K562 (cell line): Measurements from ENCODE around the gene ULBP2. TPM values are rescaled to one million over a fixed set of nuclear protein-coding genes. Genes with fewer than 3 reads are reported as not detected.

ENCODE experiments used
- ATAC-seq: fragments of 200-7000 bp; cut with Tn5 transposase; 3 replicates; pipeline ENCODE4 v1.9.1; 2020; ENCODE audit warnings: moderate library complexity
- BruUV-seq: library from RNA; stranded (reverse); fragments of 400-500 nt; replicated peaks from 2 replicates; lab custom pipeline; 2021; lab: Mats Ljungman, UMichigan
- CTCF ChIA-PET: fragments of 300-600 bp; formaldehyde crosslinking; extraction: SDS; loops from one replicate; lab custom pipeline; 2021; ENCODE audit warnings: low intra/inter-chr PET ratio; lab: Yijun Ruan, JAX
- POLR2A ChIA-PET: fragments of 300-600, 350-650 bp; sonication (Branson Sonifier 250); formaldehyde crosslinking; extraction: SDS; loops from one replicate; lab custom pipeline; 2021; ENCODE audit warnings: antibody characterized with exemption, inconsistent platforms; lab: Yijun Ruan, JAX
- DNase-seq, 4 experiments: peaks; one replicate each; pipeline versions ENCODE4 v3.0.0 to v3.0.0-alpha.2; 2011 to 2018; ENCODE audit warnings: low spot score in 3 of 4, mixed read lengths in 3 of 4; ENCODE audit errors: extremely low read depth in 1 of 4
- FAIRE-seq: peaks from 2 replicates; lab custom pipeline; 2011; peaks lifted over from hg19 to GRCh38; lab: Jason Lieb, UNC
- H2AFZ ChIP-seq: 2 replicates; pipeline ENCODE4 v1.6.0; 2011; ENCODE audit warnings: low read depth, low read length, control low read depth, inconsistent platforms
- H3K27ac ChIP-seq: fragments of 200-600 bp; 3 replicates; pipeline ENCODE4 v1.8.0; 2011; ENCODE audit warnings: low read depth, mild to moderate bottlenecking, control low read depth, inconsistent platforms, low read length, moderate library complexity, mixed read lengths; ENCODE audit errors: extremely low read depth
- H3K27me3 ChIP-seq, 2 experiments: fragments of 300-600 bp in 1 of 2; 2 replicates in 1 of 2; 3 replicates in 1 of 2; pipeline versions ENCODE4 v1.6.0 to v1.8.0; 2011; ENCODE audit warnings: inconsistent platforms in 2 of 2, low read length in 2 of 2, mild to moderate bottlenecking in 1 of 2, mixed read lengths in 1 of 2, moderate library complexity in 1 of 2; ENCODE audit not compliant: control insufficient read depth in 2 of 2, insufficient read depth in 2 of 2
- H3K36me3 ChIP-seq: fragments of 300-600 bp; 3 replicates; pipeline ENCODE4 v1.8.0; 2011; ENCODE audit warnings: mild to moderate bottlenecking, low read length, inconsistent platforms; ENCODE audit not compliant: control insufficient read depth, insufficient read depth
- H3K4me1 ChIP-seq, 2 experiments: fragments of 200-600 bp in 1 of 2; replicated peaks in 1 of 2; 2 replicates in 1 of 2; 3 replicates in 1 of 2; pipeline versions ENCODE4 v1.5.1 to v1.8.0; 2011; ENCODE audit warnings: inconsistent platforms in 2 of 2, low read length in 2 of 2, mild to moderate bottlenecking in 1 of 2, mixed read lengths in 1 of 2, moderate library complexity in 1 of 2; ENCODE audit not compliant: control insufficient read depth in 2 of 2, insufficient read depth in 2 of 2
- H3K4me2 ChIP-seq: 2 replicates; pipeline ENCODE4 v1.6.1; 2011; ENCODE audit warnings: low read length, control low read depth, inconsistent platforms, mixed read lengths; ENCODE audit not compliant: insufficient read depth
- H3K4me3 ChIP-seq: fragments of 200-600 bp; sonication (generic), shearing (Covaris generic); 2 replicates; pipeline ENCODE4 v1.5.1; 2016; ENCODE audit warnings: control low read depth, inconsistent platforms
- H3K79me2 ChIP-seq: fragments of 200-600 bp; 3 replicates; pipeline ENCODE4 v1.8.0; 2011; ENCODE audit warnings: low read length, inconsistent platforms; ENCODE audit not compliant: control insufficient read depth, insufficient read depth
- H3K9ac ChIP-seq, 2 experiments: 2 replicates each; pipeline versions ENCODE4 v1.6.0 to v1.6.1; 2011; ENCODE audit warnings: low read depth in 2 of 2, low read length in 2 of 2, control low read depth in 1 of 2, inconsistent platforms in 1 of 2, mild to moderate bottlenecking in 1 of 2, mixed read lengths in 1 of 2; ENCODE audit not compliant: insufficient read depth in 1 of 2
- H3K9me1 ChIP-seq: one replicate; pipeline ENCODE4 v1.6.0; 2011; ENCODE audit warnings: inconsistent platforms, mild to moderate bottlenecking, low read length, moderate library complexity; ENCODE audit not compliant: control insufficient read depth, insufficient read depth
- H3K9me3 ChIP-seq: replicated peaks from 2 replicates; pipeline ENCODE4 v1.5.1; 2011; ENCODE audit warnings: low read depth, low read length, inconsistent platforms; ENCODE audit not compliant: control insufficient read depth, insufficient read depth
- H4K20me1 ChIP-seq: replicated peaks from 2 replicates; pipeline ENCODE4 v1.6.1; 2011; ENCODE audit warnings: low read length, inconsistent platforms, mixed read lengths; ENCODE audit not compliant: control insufficient read depth, insufficient read depth
- HNRNPK ChIP-seq: fragments of 200-400 bp; formaldehyde crosslinking; IDR thresholded peaks from one replicate; pipeline ENCODE4 v1.6.1; 2018; ENCODE audit warnings: mild to moderate bottlenecking, low read depth, low read length; ENCODE audit not compliant: poor library complexity, severe bottlenecking
- MAZ ChIP-seq, 2 experiments: fragments of 450-650 bp in 1 of 2; sonication (generic) in 1 of 2; formaldehyde crosslinking; IDR thresholded peaks in 1 of 2; conservative IDR thresholded peaks in 1 of 2; 2 replicates each; pipeline versions ENCODE4 v1.4.0 to v1.5.0; 2020; ENCODE audit warnings: mild to moderate bottlenecking in 1 of 2, missing genetic modification reagents in 1 of 2
- MTA3 ChIP-seq: fragments of 450-650 bp; formaldehyde crosslinking; IDR thresholded peaks from 2 replicates; pipeline ENCODE4 v1.6.1; 2017; ENCODE audit warnings: mild to moderate bottlenecking, borderline replicate concordance
- PKNOX1 ChIP-seq: fragments of 450-650 bp; IDR thresholded peaks from 2 replicates; pipeline ENCODE4 v1.6.1; 2016
- RBM25 ChIP-seq: fragments of 200-400 bp; formaldehyde crosslinking; IDR thresholded peaks from 2 replicates; pipeline ENCODE4 v1.6.1; 2018; ENCODE audit warnings: low read length, low read depth, moderate library complexity; ENCODE audit not compliant: severe bottlenecking
- STAT6 ChIP-seq: sonication (generic); formaldehyde crosslinking; IDR thresholded peaks from 2 replicates; pipeline ENCODE4 v1.8.1; 2023; ENCODE audit warnings: mild to moderate bottlenecking, missing genetic modification reagents
- ZZZ3 ChIP-seq: fragments of 450-650 bp; IDR thresholded peaks from 2 replicates; pipeline ENCODE4 v1.6.1; 2016; ENCODE audit warnings: antibody characterized with exemption, mild to moderate bottlenecking, moderate library complexity
- WGBS: fragments of 100-300 bp; shearing (Covaris generic); methylation state at CpG from one replicate; pipeline ENCODE4 v1.1.6; 2016; ENCODE audit warnings: low coverage, mixed read lengths; ENCODE audit not compliant: insufficient coverage; ENCODE audit errors: missing lambda C conversion rate; 5-methylcytosine and 5-hydroxymethylcytosine counted together
- in situ Hi-C: fragments of 300-500 bp; cut with MboI; formaldehyde crosslinking; loops from 4 replicates; pipeline ENCODE4 v1.15.0; 2018; ENCODE audit warnings: inconsistent platforms, mixed read lengths
- intact Hi-C: fragments of 100-400 bp; cut with micrococcal nuclease; formaldehyde crosslinking; loops from 2 replicates; pipeline ENCODE4 v1.14.2; 2022
- polyA plus RNA-seq, 8 experiments: library from polyadenylated mRNA; depleted of rRNA in 4 of 8; stranded (reverse) in 5 of 8; unstranded in 3 of 8; fragments of >200 nt; fragmentation: Nextera tagmentation in 2 of 8; fragmentation: Illumina TruSeq in 1 of 8; extraction: Ambion mirVana in 2 of 8; extraction: Trizol in 1 of 8; gene quantifications; 2 replicates each; pipeline versions ENCODE4 v1.2.1 to v1.2.3, GENCODE V29; 2011 to 2014; ENCODE audit warnings: inconsistent platforms in 1 of 8, missing spikeins in 1 of 8
- total RNA-seq, 7 experiments: library from RNA; depleted of rRNA in 6 of 7; stranded (reverse); fragments of >200 nt in 6 of 7; fragmentation: Illumina TruSeq in 2 of 7; extraction: Trizol in 2 of 7; gene quantifications; 2 replicates each; pipeline versions ENCODE4 v1.2.1 to v1.2.3, GENCODE V29; 2011 to 2021; ENCODE audit warnings: low replicate concordance in 1 of 7

ULBP2 gene
- total and polyA plus RNA-seq, 9 of the 15 experiments (the other 6 are each of a cell fraction or from before 2014, with no cell fraction given), result 0.50 to 5.3 (median 1.2) TPM

GRCh38 chr6:149940672-149940982, 1.2 kb upstream of the ULBP2 start:
- BruUV-seq, result no TSS peak
- ATAC-seq, result no peak
- FAIRE-seq, result no peak
- no peak overlapping the region for H3K4me3 ChIP-seq
- H3K27me3 ChIP-seq, result peaks cover 14 to 52% of the 10 kb centered on the region in 2 experiments; a peak in 4 of 5 replicates
- ChIA-PET POLR2A (interaction anchor here (0.6 to 0.7 kb wide), 2 partner anchors 22 to 437 kb away, joined by 3 read pairs; no protein-coding TSS in a partner anchor), CTCF (no interaction called here)
- no peak for DNase-seq
- intact Hi-C loops, result no loop called here
- H3K36me3 ChIP-seq, result no peaks in the 10 kb centered on the region
- H3K9me1 ChIP-seq, result no peaks in the 10 kb centered on the region
- in situ Hi-C loops, result loop anchor here (10.0 kb wide), 1 partner anchor 464 kb away; no protein-coding TSS in a partner anchor
- no peak overlapping the region for H3K4me2 ChIP-seq
- H3K9me3 ChIP-seq, result no peaks in the 10 kb centered on the region
- WGBS, result 48% methylated on average over 6 of the region's 6 CpGs
- no peak overlapping the region for H2AFZ ChIP-seq
- H3K4me1 ChIP-seq, result peaks cover 0 to 26% of the 10 kb centered on the region in 2 experiments; a peak in 2 of 5 replicates
- no peak overlapping the region for H3K27ac ChIP-seq
- no peaks in the 10 kb centered on the region for H3K79me2 ChIP-seq
- no peaks in the 10 kb centered on the region for H4K20me1 ChIP-seq
- H3K9ac ChIP-seq, result no peak overlapping the region
- TF ChIP-seq MAZ (CRISPR knock-in tag; conservative IDR thresholded peaks at IDR 0.05 in 1 of 2, IDR thresholded peaks at IDR 0.05 in 1 of 2) (no peak), ZZZ3 (no peak), STAT6 (CRISPR knock-in tag) (no peak), PKNOX1 (no peak), MTA3 (no peak), RBM25 (no peak), HNRNPK (no peak)
